ENCODE measurements around the gene GGACT.
"Not testable (repeated sequence)": the region's sequence is repeated elsewhere in the genome, so short reads cannot be mapped to it uniquely, and the experiment has no call there.

GGACT gene

DNA sequence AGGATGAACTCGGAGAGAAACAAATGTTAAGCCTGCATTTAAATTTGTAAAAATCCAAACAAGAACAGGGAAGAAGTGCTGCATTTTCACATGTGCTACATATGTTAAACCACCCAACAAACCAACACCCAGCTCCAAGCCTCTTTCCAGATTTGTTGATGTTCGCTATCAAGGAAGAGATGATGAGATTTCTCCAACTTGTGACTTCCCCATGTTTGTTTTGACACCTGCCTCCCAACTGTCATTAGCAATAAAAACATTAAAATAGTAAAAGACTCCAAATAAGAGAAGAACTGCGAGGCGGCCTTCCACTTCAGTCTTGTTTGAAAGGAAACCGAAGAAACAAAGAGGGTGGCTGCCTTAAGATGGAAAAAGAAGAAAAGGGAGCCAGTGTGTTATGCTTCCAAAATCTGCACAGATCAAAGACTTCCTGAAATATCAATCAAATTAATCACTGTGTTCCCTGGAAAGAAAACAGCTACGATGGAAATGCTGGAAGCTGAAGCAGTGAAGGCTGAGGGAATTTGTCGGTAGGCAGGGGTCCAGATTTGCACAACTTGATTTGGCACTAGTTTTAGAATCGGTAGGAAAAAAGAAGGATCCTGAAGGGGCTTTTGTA, 14.0 kb upstream of the GGACT start:
- no peak for DNase-seq
- intact Hi-C loops (cut with DNase I), result no loop called here

DNA sequence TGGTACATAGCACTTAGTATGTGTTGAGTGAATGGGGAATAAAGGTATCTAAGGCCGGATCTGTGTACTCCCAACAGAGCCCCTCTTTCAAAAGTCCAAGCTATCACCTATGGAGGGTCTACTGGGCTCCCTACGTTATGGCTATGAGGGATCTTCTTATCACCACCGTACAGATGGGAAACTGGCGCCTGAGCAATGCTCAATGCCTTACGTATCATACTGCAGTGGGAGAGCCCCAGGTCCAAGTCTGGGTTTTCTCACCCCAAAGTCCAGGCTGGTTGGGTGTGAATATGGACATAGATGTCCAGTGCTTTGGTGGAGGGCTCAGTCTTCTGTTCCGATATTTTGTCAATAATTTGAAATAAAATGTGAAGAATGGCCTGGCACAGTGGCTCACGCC, 13.1 kb upstream of the GGACT start:
- DNase-seq, result no peak
- intact Hi-C loops (cut with DNase I), result no loop called here

DNA sequence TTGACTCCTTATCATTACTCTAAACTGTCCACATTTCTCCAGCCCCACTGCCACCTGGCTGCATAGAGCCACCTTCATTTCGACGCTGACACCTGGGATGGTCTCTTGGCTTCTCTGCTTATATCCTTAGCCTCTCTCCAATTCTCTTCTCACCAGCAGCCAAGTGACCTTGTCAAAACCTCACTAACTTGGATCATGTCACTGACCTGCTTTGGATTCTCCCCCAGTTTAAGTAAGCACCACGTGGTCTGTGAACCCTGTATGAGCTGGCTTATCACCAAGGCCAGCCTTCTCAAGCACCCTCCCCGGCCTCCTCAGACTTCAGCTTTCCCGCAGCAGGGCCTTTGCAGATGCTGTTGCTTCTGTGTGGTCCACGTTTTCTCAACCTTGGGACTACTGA, 12.3 kb upstream of the GGACT start:
- no peak for DNase-seq
- intact Hi-C loops (cut with DNase I), result no loop called here

DNA sequence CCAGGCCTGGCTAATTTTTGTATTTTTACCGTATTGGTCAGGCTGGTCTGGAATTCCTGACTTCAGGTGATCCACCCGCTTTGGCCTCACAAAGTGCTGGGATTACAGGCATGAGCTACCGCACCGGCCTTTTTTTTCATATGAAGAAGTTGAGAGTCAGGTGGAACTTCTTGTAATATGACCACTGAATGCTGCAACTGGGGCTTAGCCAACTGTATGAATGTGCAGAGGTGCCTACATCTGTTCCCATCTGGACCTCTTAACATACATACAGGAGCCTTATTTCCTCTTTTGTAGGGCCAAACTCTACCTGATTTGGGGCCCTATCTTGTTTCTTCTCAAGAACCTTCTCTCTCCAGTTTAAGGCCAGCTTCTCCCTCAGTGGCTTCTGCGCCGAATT, 11.9 kb upstream of the GGACT start:
- no peak for DNase-seq
- intact Hi-C loops (cut with DNase I), result no loop called here

DNA sequence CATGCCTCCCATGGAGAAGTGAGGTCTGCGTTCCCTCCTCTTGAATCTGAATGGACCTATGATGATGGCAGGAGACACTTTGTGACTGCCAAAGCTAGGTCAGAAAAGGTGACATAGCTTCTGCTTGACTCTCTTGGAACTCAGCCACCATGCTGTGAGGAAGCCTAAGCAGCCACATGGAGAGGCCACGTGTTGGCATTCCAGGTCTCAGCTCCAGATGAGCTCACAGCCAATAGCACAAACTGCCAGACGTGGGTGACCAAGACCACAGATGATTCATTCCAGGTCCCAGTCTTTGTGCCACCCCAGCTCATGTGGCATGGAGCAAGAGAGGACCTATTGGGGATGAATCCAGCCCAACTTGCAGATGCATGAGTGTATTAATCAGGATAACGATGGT, 8.7 kb upstream of the GGACT start:
- intact Hi-C loops (cut with DNase I), result no loop called here
- DNase-seq, result no peak

DNA sequence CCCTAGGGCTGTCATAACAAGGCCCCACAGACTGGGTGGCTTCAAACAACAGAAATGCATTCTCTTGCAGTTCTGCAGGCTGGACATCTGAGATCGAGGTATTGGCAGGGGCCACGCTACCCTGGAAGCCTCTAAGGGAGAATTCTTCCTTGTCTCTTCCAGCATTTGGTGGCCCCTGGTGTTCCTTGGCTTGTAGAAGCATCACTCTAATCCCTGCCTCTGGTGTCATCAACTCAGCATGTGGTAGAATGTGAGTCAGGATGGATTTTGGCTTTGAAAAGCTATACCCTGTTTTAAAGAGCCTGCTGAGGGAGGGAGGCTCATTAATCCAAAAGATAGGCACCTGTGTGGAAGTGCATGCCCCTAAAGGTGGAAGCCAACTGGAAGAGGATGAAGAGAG, 7.9 kb upstream of the GGACT start:
- DNase-seq, result no peak
- intact Hi-C loops (cut with DNase I), result no loop called here

DNA sequence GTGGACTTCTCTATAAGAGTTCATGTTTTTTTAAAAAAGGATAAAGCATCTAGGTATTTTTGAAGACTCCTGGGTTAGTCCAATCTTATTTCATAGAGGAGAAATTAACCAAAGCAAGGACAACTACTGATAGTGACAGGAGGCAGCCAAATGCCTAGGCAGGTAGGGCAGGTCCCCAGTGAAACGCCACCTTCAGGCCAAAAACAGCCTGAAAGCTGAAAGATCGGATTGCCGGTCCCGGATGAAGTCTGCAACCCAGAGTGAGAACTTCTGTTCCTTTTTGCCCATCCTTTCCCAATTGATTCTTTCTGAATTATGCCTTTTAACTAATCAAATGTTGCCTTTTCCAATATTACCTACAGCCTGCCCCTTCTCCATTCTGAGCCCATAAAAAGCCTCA, 6.1 kb upstream of the GGACT start:
- intact Hi-C loops (cut with DNase I), result no loop called here
- no peak for DNase-seq

DNA sequence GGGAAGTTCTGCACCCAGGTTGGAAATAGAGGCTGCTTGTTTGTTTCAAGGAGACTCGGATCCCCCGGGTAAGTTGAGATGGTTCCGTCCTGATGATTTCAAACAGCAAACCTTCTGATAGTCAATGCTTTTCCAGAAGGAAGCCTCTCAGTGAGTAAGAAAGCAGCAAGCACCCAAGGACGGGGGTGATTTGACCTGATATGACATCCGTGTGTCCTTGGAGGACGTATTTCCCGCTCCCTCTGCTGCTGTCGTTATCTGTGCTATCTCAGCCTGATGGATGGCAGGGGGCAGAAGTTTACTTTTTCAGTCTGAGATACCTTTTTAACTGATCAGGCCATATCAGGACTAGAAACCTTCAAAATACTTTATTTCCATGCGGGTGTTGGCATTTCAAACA, 5.7 kb upstream of the GGACT start:
- DNase-seq, result no peak
- intact Hi-C loops (cut with DNase I), result no loop called here

DNA sequence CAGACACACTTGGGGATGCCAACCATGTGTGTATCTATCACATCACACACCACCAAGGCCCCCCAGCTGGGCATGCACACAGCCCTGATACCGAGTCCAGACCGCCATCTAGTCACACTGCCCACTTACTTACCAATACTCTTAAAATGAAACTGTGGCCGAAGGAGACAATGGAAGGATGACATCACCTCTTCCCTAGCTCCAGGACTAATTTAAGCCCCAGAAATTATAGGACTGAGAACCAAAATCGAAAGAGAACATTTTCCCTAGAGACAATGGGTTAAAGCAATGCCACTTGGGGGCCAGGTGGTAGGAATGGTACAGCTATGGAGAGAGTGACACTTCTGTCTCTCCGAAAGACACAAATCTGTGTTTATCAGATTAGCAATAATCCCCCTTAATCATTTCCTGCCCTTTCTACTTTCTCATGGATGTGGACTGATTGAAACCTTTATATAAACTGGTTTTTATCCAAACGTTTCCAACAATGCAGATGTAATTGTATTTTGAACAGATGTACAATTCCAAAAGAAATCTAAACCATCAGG, 663 bp upstream of the GGACT start:
- no peak for DNase-seq
- intact Hi-C loops (cut with DNase I), result no loop called here

DNA sequence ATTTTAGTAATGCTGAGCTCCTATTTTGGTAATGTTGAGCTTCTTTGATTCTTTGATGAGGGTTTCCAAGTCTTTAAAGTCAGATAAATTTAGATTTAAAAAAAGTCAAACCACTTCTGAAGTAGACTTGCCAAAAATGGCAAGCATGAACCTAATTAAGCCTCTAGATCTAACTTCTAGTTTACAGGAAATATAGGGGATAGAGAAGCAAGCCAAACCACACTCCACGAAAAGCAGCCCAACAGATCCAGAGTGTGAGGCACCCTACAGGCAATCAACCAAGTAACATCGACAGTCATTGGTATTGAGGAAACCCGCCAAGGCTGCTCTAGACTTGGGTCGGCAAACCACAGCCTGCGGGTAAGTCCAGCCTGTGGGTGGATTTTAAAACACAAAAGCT, 3.7 kb downstream of the GGACT start:
- intact Hi-C loops (cut with DNase I), result no loop called here

DNA sequence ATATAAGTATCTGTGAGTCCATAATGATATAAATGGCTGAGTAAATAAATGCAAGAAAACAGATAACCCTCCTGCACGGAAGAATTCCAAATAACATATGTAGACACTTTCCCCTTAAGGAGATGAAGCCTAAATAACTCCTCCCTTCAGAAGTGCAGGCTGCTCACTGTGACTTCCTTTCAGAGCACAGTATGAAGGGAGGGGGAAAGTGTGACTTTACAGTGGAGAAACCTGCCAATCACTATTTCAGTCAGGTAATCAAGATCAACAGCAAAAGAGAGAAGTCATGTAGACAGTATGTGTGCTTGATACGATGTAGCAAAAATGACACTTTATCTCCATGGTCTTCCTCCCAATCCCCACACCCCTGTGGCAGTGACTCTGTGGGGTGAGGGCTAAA, 7.1 kb downstream of the GGACT start:
- DNase-seq, result no peak
- intact Hi-C loops (cut with DNase I), result no loop called here

More for the DNA sequence above, 3.7 kb downstream of the GGACT start:
- DNase-seq, result no peak

DNA sequence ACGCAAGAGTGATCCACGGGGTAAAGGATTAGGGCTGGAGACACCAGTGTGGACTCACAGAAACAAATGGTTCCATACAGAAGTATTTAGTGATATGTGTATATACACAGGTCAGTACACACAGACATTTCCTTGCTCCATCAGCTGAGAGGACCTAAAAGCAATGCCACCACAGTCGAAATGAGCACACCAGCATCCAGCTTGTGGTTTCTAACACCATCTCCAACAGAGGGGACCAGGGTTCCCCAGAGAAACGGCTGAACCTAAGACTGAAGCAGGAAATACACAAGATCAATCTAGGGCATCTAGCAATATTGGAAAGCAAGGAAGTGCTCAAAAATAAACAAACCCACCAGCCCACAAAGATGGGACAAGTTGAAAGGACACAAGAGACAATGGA, 7.6 kb downstream of the GGACT start:
- DNase-seq, result no peak
- intact Hi-C loops (cut with DNase I), result no loop called here

DNA sequence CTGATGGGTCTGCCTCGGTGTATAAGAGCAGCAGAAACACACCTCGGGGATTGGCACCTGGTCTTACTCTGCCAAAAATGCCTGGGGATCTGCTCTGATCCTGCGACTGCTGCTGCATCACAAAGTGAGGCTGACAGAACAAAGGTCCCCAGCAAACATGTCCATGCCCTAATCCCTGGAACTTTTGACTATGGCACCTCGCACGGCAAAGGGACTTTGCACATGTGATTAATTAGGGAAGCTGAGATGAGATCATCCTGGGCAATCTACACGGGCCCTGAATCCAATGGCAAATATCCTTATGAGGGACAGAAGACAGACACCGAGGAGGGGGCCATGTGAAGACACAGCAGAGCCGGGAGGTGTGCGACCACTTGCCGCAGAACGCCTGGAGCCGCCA, 8.5 kb downstream of the GGACT start:
- DNase-seq, result no peak
- intact Hi-C loops (cut with DNase I), result no loop called here

DNA sequence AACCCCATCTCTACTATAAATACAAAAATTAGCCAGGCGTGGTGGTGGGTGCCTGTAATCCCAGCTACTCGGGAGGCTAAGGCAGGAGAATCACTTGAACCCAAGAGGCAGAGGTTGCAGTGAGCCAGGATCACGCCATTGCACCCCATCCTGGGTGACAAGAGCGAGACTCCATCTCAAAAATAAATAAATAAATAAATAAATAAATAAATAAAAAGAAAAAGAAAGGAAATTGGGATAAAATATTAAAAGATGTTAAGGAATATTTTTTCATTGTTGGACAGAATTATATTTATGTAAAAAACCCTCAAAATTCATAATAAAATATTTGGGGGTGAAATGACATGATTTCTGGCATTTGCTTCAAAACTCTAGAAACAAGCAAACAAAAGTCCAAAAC, 11.3 kb downstream of the GGACT start:
- intact Hi-C loops (cut with DNase I); DNase-seq: not testable (repeated sequence)

DNA sequence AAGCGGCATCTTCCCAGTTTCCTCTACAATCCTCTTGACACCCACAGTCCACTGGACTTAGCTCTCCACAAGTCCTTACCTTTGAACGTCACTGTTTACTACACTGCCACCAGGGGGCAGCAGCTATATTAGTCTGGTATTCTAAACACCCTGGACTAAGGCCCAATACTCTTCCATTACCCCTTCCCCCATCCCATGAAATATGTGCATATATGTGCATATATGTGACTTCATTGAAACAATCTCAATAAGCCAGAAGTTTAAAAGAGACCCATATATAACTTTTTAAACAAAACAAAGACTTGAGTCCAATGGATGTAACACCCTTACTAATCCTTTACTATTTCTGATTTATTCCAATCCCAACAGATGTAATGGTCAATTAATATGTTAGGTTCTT, 15.5 kb downstream of the GGACT start:
- intact Hi-C loops (cut with DNase I), result no loop called here
- DNase-seq, result peak in 5 of 10 donors; percentile 51 to 86 (median 73)

DNA sequence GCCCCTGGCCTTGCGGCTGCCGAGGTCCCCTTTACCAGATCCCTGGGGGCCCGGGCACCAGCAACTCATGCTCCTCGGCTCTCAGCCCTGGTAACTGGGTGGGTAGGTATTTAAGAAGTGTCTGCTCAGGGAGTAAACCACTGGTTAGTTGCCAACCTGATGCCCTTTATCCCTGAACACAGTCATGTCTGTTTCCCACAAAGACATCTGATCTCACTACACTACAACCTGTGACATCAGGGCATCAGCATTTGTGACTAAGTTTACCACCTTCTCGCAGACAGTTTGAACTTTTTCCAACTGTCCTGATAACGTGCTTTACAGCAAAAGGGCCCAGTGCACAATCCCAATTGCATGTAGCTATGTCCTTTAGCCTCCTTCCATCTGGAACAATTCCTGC, 22.0 kb downstream of the GGACT start:
- no peak for DNase-seq
- intact Hi-C loops (cut with DNase I), result no loop called here

DNA sequence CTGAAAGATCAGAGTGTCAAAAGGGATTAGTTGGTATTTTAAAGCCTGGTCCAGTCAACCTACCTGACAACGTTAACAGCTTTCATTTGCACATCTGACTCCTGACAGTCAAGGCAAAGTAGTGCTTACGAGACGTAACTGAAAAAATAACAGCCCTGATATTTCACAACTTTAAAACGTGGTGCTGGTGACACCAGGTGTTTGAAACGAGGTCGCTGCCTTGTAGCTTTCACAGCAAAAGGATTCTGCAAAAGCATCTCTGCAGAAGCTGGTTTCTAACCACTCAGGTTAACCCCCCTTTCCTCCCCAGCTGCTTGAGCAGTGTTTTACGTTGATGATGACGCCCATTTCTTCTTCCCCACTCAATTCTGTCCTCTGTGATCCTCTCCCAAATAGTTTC, 23.3 kb downstream of the GGACT start:
- intact Hi-C loops (cut with DNase I), result no loop called here
- no peak for DNase-seq

DNA sequence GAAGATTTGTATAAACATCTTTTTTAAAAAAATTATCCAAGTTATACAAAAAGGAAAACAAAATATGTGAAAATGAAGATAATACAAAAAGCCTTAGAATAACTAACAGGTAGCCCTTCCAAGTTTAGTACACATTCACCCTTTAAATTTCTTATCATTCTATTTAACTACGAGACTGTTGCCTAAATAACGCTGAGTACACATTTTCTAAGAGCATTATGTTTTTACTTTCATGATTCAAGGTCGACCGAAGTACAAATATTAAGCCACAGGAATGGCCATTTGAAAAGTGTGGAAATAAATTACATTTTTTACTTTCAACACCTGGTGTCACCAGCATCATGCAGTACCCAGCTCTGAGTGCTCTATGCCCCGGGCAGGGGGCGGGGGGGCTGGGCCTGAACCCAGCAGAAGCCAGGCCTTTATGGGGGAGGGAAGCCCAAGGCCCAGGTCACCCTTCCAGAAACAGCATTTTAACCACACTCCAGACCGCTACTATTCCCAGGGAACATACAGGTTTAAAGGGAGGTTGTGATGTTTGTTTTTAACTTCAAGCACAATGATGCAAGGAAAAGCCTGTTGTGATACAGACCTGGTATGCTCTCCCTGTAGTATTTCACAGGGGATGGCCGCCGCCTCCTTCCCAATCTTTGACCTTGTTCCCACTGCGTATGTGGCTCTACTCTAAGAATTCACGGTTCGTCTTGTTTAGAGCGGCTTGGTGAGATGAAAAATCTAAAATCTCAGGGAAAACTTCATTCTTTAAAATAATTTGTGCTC, 24.0 kb downstream of the GGACT start:
- DNase-seq, result no peak
- intact Hi-C loops (cut with DNase I), result no loop called here

DNA sequence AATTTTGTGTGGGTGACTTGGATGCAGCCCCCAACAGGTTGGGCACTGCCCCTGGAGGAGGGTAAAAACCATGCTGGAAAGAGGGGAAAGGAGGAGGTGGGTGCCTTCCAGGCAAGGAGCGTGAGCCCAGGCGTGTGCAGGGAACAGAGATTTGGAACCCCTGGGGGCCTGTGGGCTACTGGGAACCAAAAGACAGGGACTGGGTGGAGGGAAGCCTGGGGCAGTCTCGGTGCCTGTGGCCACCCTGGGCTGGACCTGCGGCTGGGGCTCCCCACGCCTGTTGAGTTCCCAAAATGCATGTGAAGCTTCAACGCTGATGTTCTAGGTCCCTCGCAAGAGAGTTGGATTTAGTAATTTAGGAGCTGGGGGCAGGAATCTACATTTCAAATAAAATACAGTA, 24.8 kb downstream of the GGACT start:
- intact Hi-C loops (cut with DNase I), result no loop called here
- DNase-seq, result no peak

DNA sequence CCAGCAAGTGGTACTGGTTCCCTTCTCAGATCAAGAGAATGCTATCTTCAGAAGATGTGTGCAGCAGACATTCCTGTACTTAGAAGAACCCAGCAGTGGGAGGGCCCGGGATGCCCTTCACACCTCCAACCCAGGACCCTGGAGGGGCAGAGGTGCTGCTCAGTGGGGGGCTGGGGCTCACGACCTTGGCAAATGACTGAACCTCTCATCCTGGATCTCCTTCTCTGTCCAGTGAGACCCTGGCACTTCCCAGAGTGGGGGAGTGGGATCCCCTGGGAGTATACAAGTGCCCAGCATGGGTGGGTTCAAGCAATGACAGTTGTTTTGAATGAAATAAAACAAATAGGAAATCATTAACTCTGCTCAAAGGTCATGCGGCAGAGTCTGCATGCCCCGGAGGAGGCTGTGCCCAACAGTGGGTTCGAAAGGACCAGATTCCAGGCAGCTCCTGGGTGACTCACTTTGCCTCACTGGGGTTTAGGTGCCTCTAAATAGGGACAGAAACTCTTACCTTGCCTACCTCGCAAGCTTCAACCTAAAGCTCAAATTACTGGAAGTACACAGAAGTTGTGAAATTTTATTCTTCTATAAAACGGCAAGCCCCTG, 26.9 kb downstream of the GGACT start:
- intact Hi-C loops (cut with DNase I), result no loop called here
- DNase-seq, result no peak

DNA sequence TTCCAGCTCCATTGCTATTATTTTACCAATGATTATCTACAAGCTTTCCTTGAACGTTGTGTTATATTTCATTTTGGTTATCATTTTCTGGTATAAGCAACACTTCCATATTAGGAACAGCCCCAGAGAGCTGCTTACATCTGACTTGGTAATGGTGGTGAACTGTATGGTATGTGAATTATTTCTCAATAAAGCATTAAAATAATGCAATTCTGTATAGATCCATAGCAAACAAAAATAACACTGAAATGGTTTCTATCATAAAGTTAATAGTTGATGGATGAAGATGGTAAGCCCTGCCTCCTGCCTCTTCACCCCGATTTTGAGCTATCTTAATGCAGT, 27.5 kb downstream of the GGACT start:
- intact Hi-C loops (cut with DNase I), result no loop called here

More for the DNA sequence above, 27.5 kb downstream of the GGACT start:
- DNase-seq, result no peak

Measured in posterior cingulate gyrus (tissue), 11 donors.